Measurements from ENCODE around the gene CRELD2. TPM values are rescaled to one million over a fixed set of nuclear protein-coding genes. Genes with fewer than 3 reads are reported as not detected.
A peak's percentile ranks its signal among the peaks of the same experiment; 100 is the strongest.

The CRELD2 gene
- total RNA-seq, 2 donors from 2014 or later = 46.1 to 60.1 TPM

- peak; percentile 1 for DNase-seq (ENCODE audit: low spot score)
- no peak for TF ChIP-seq CTCF (IDR thresholded peaks at IDR 0.05)
- no peak for ATAC-seq (ENCODE audit: insufficient number of reproducible peaks, low FRiP score, low read depth)
- H3K9me3 ChIP-seq = no peaks in the 10 kb centered on the region
- H3K4me3 ChIP-seq = no peak overlapping the region
- H3K27ac ChIP-seq = peak overlapping the region in 1 of 2 donors; percentile 84
- peaks cover 21% of the 10 kb centered on the region for H3K36me3 ChIP-seq
- peaks cover 35 to 56% of the 10 kb centered on the region in 2 donors for H3K4me1 ChIP-seq (ENCODE audit: control insufficient read depth in 1 of 2, low read depth in 2 of 2)
- H3K27me3 ChIP-seq (replicated peaks; ENCODE audit: insufficient read depth) = no peaks in the 10 kb centered on the region
These were observed 46.9 kb downstream of the CRELD2 start for GRCh38 chr22:49965091-49966040.

- peaks cover 21% of the 10 kb centered on the region for H3K36me3 ChIP-seq
- H3K9me3 ChIP-seq = no peaks in the 10 kb centered on the region
- DNase-seq (ENCODE audit: low spot score) = peak; percentile 1
- H3K27ac ChIP-seq = peak overlapping the region; percentile 7 to 84
- TF ChIP-seq CTCF (IDR thresholded peaks at IDR 0.05) = no peak
- no peak overlapping the region for H3K4me3 ChIP-seq
- peaks cover 38 to 60% of the 10 kb centered on the region in 2 donors for H3K4me1 ChIP-seq (ENCODE audit: control insufficient read depth in 1 of 2, low read depth in 2 of 2)
- ATAC-seq (ENCODE audit: insufficient number of reproducible peaks, low FRiP score, low read depth) = no peak
- no peaks in the 10 kb centered on the region for H3K27me3 ChIP-seq (replicated peaks; ENCODE audit: insufficient read depth)
These were observed 47.8 kb downstream of the CRELD2 start for GRCh38 chr22:49966041-49966773.

GRCh38 chr22:49966774-49967705 lies 48.6 kb downstream of the CRELD2 start:
- Histone ChIP-seq H3K9me3 (no peaks in the 10 kb centered on the region), H3K4me3 (peak overlapping the region; percentile 56), H3K4me1 (ENCODE audit: control insufficient read depth in 1 of 2, low read depth in 2 of 2) (peaks cover 43 to 67% of the 10 kb centered on the region in 2 donors), H3K27me3 (replicated peaks; ENCODE audit: insufficient read depth) (no peaks in the 10 kb centered on the region), H3K36me3 (peaks cover 21% of the 10 kb centered on the region), H3K27ac (peak overlapping the region; percentile 50 to 84)
- ATAC-seq (ENCODE audit: insufficient number of reproducible peaks, low FRiP score, low read depth) (no peak), DNase-seq (ENCODE audit: low spot score) (peak; percentile 11)
- no peak for TF ChIP-seq CTCF (IDR thresholded peaks at IDR 0.05)

- peaks cover 41 to 69% of the 10 kb centered on the region in 2 donors for H3K4me1 ChIP-seq (ENCODE audit: control insufficient read depth in 1 of 2, low read depth in 2 of 2)
- H3K4me3 ChIP-seq = peak overlapping the region; percentile 56
- TF ChIP-seq CTCF (IDR thresholded peaks at IDR 0.05) = no peak
- ATAC-seq (ENCODE audit: insufficient number of reproducible peaks, low FRiP score, low read depth) (no peak), DNase-seq (ENCODE audit: low spot score) (peak; percentile 7)
- peak overlapping the region; percentile 50 to 84 for H3K27ac ChIP-seq
- no peaks in the 10 kb centered on the region for H3K27me3 ChIP-seq (replicated peaks; ENCODE audit: insufficient read depth)
- no peaks in the 10 kb centered on the region for H3K9me3 ChIP-seq
- peaks cover 18% of the 10 kb centered on the region for H3K36me3 ChIP-seq
These were observed 49.3 kb downstream of the CRELD2 start for GRCh38 chr22:49967706-49968208.
